Measurements from ENCODE around the gene LZTS2.

- TF ChIP-seq CTCF (IDR thresholded peaks at IDR 0.05 in 8 of 11, conservative IDR thresholded peaks at IDR 0.05 in 3 of 11) (no peak), POLR2A (IDR thresholded peaks at IDR 0.05) (no peak)
Measured at GRCh38 chr10:101028446-101029337, 29.1 kb downstream of the LZTS2 start.
